Transverse colon (tissue), 4 donors: ENCODE results near the gene TRAM2. TPM values are rescaled to one million over a fixed set of nuclear protein-coding genes. Genes with fewer than 3 reads are reported as not detected.

Experiments used
- DNase-seq: peaks from one replicate; pipeline ENCODE4 v3.0.0-alpha.2; 2019
- H3K27ac ChIP-seq, 4 donors: fragments of 200-600 bp; sonication (generic); 2 replicates each; pipeline ENCODE4 v1.5.1; 2016 to 2018; ENCODE audit warnings: inconsistent platforms in 4 of 4
- H3K27me3 ChIP-seq: fragments of 200-600 bp; sonication (generic); 2 replicates; pipeline ENCODE4 v1.5.1; 2017; ENCODE audit warnings: inconsistent platforms
- H3K36me3 ChIP-seq, 4 donors: fragments of 200-600 bp; sonication (generic); 2 replicates each; pipeline ENCODE4 v1.5.1; 2017 to 2019; ENCODE audit warnings: inconsistent platforms in 4 of 4
- H3K4me1 ChIP-seq, 4 donors: fragments of 200-600 bp; sonication (generic); 2 replicates each; pipeline ENCODE4 v1.5.1; 2017 to 2020; ENCODE audit warnings: inconsistent platforms in 4 of 4
- H3K4me3 ChIP-seq, 4 donors: fragments of 200-600 bp; sonication (generic); 1 replicate in 1 of 4; 2 replicates in 3 of 4; pipeline versions ENCODE4 v1.5.1 to v1.6.1; 2017 to 2019; ENCODE audit warnings: inconsistent platforms in 4 of 4
- H3K9me3 ChIP-seq, 2 donors: fragments of 200-600 bp; sonication (generic); 2 replicates each; pipeline ENCODE4 v1.5.1; 2017 to 2019; ENCODE audit warnings: inconsistent platforms in 2 of 2
- EP300 ChIP-seq: sonication (generic); formaldehyde crosslinking; IDR thresholded peaks from one replicate; pipeline ENCODE4 v1.6.1; 2017; ENCODE audit warnings: antibody characterized with exemption, low read depth
- POLR2A ChIP-seq: fragments of 450-650 bp; IDR thresholded peaks from one replicate; pipeline ENCODE4 v1.6.1; 2016; ENCODE audit warnings: antibody characterized with exemption, mild to moderate bottlenecking, moderate library complexity
- POLR2AphosphoS5 ChIP-seq, 3 donors: sonication (generic); formaldehyde crosslinking; IDR thresholded peaks; one replicate each; pipeline ENCODE4 v1.6.1; 2016; ENCODE audit warnings: antibody characterized with exemption in 3 of 3
- WGBS, 2 donors: methylation state at CpG; one replicate each; pipeline ENCODE4 v1.1.5; 2018; ENCODE audit warnings: low coverage in 1 of 2; 5-methylcytosine and 5-hydroxymethylcytosine counted together
- in situ Hi-C, 4 donors: fragments of 200-750 bp; cut with MboI; loops; one replicate each; pipeline versions ENCODE4 v1.15.0 to v1.15.1; 2017; ENCODE audit warnings: low sequenced_read_pairs in 3 of 4, low pct_ligation_motif_present in 1 of 4, low pct_unique_long_range_greater_than_20kb in 1 of 4
- intact Hi-C: fragments of 100-400 bp; cut with DNase I; formaldehyde crosslinking; loops from one replicate; pipeline ENCODE4 v1.15.1; 2023; ENCODE audit warnings: low total_unique reads
- total RNA-seq, 4 donors: library from RNA; depleted of rRNA; stranded (reverse); fragments of >200 nt; gene quantifications; one replicate each; pipeline ENCODE4 v1.1.0, GENCODE V29; 2016
- TF ChIP-seq, protein P1 (sequence below), 5 experiments: fragments of 200-600 bp in 3 of 5; fragments of 450-650 bp in 2 of 5; sonication (generic) in 3 of 5; IDR thresholded peaks; 1 replicate in 2 of 5; 2 replicates in 3 of 5; pipeline ENCODE4 v1.5.1; 2016 to 2017; ENCODE audit warnings: antibody characterized with exemption in 5 of 5, inconsistent platforms in 3 of 5, mild to moderate bottlenecking in 2 of 5, moderate library complexity in 1 of 5

TRAM2 gene
- total RNA-seq, 4 donors from 2014 or later: 8.4 to 15.4 (median 11.7) TPM

DNA sequence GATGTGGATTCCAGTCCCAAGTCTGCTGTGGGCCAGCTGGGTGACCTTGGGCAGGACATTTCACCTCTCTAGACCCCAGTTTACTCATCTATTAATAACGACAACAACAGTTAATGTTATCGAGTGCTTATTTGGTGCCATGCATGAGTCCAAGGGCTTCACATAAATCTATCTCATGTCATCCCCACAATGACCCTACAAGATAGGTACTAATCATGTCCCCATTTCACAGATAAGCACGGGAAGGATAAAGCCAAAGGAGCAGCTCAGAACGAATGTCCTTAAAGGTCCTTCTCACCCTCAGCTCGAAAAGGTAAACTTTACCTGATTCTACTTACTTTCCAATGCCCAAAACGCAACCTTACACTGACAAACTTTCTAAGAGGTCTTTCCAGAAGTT, 35.7 kb downstream of the TRAM2 start:
- Histone ChIP-seq H3K27me3 (no peaks in the 10 kb centered on the region), H3K27ac (no peak overlapping the region), H3K9me3 (no peaks in the 10 kb centered on the region), H3K4me1 (peaks cover 12 to 72% (median 44%) of the 10 kb centered on the region in 4 donors), H3K36me3 (no peaks in the 10 kb centered on the region), H3K4me3 (no peak overlapping the region)
- in situ Hi-C loops: no loop called here
- 84 to 86% methylated on average over 4 to 6 of the region's 6 CpGs for WGBS, 2 donors
- intact Hi-C loops: no loop called here
- DNase-seq: no peak
- TF ChIP-seq POLR2A (no peak), POLR2AphosphoS5 (IDR thresholded peaks at IDR 0.05) (no peak), EP300 (no peak)
- TF ChIP-seq, protein P1, sequence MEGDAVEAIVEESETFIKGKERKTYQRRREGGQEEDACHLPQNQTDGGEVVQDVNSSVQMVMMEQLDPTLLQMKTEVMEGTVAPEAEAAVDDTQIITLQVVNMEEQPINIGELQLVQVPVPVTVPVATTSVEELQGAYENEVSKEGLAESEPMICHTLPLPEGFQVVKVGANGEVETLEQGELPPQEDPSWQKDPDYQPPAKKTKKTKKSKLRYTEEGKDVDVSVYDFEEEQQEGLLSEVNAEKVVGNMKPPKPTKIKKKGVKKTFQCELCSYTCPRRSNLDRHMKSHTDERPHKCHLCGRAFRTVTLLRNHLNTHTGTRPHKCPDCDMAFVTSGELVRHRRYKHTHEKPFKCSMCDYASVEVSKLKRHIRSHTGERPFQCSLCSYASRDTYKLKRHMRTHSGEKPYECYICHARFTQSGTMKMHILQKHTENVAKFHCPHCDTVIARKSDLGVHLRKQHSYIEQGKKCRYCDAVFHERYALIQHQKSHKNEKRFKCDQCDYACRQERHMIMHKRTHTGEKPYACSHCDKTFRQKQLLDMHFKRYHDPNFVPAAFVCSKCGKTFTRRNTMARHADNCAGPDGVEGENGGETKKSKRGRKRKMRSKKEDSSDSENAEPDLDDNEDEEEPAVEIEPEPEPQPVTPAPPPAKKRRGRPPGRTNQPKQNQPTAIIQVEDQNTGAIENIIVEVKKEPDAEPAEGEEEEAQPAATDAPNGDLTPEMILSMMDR (IDR thresholded peaks at IDR 0.05): no peak

DNA sequence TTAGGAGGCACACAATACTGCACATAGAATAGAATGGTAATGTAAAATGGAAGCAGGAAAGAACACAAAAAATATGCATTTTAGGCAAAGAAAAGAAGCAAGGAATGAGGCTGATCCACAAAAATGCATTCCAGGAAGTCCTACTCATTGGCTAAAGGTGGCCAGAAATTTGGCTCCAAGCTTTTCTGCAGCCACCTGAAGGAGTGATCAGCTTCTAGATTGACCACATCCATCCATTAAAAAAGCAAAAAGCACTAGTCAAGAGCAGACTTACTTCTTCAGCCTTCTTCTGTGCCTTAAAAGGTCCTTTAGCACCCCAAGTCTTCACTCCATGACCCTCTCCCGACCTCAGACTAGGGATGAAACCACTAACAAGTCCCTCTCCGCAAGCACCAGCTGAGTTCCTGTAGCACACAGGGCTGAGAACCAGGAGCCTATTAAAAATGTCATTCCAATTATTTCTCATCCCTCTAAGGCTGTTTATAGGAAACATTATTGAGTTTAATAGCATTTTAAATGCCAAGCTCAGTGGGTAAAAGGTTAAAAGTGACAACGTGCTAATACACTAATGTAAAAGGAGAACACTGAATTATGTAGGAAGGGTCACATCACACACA, 36.5 kb downstream of the TRAM2 start:
- H3K27me3 ChIP-seq: no peaks in the 10 kb centered on the region
- no peaks in the 10 kb centered on the region for H3K9me3 ChIP-seq
- no peak for TF ChIP-seq POLR2A
- TF ChIP-seq POLR2AphosphoS5 (IDR thresholded peaks at IDR 0.05): no peak
- no peak for TF ChIP-seq EP300
- TF ChIP-seq, protein P1 (IDR thresholded peaks at IDR 0.05): no peak
- 68 to 79% methylated on average over 3 of the region's 3 CpGs for WGBS, 2 donors
- peaks cover 12 to 67% (median 43%) of the 10 kb centered on the region in 4 donors for H3K4me1 ChIP-seq
- in situ Hi-C loops (no loop called here), intact Hi-C loops (no loop called here)
- no peaks in the 10 kb centered on the region for H3K36me3 ChIP-seq
- peak overlapping the region; percentile 10 to 53 (median 34) for H3K27ac ChIP-seq
- no peak overlapping the region for H3K4me3 ChIP-seq
- DNase-seq: no peak

DNA sequence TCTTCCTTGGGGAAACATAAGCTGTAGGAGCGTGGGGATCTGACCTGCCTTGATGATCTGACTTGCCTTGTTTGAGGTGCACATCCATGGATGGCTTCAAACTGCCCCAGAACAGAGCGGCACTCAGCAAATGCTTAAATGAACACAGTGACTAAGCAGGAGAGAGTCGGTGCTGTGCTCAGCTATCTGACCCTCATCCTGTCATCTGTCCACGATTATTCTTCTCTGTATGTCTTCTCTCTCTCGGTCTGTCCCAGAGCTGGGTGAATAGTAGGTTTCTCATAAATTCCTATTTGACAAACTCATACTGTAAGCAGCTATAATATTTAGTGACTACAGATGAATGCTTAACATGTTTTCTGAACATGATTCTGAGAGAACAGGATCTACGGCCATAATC, 37.3 kb downstream of the TRAM2 start:
- intact Hi-C loops (no loop called here), in situ Hi-C loops (no loop called here)
- H3K9me3 ChIP-seq: no peaks in the 10 kb centered on the region
- no peak for DNase-seq
- H3K36me3 ChIP-seq: no peaks in the 10 kb centered on the region
- H3K27ac ChIP-seq: peak overlapping the region; percentile 10 to 53 (median 34)
- 63 to 75% methylated on average over 3 to 6 of the region's 6 CpGs for WGBS, 2 donors
- H3K4me3 ChIP-seq: no peak overlapping the region
- peaks cover 12 to 59% (median 36%) of the 10 kb centered on the region in 4 donors for H3K4me1 ChIP-seq
- TF ChIP-seq, protein P1 (IDR thresholded peaks at IDR 0.05): no peak
- no peak for TF ChIP-seq POLR2A
- TF ChIP-seq POLR2AphosphoS5 (IDR thresholded peaks at IDR 0.05): no peak
- no peak for TF ChIP-seq EP300
- H3K27me3 ChIP-seq: no peaks in the 10 kb centered on the region

DNA sequence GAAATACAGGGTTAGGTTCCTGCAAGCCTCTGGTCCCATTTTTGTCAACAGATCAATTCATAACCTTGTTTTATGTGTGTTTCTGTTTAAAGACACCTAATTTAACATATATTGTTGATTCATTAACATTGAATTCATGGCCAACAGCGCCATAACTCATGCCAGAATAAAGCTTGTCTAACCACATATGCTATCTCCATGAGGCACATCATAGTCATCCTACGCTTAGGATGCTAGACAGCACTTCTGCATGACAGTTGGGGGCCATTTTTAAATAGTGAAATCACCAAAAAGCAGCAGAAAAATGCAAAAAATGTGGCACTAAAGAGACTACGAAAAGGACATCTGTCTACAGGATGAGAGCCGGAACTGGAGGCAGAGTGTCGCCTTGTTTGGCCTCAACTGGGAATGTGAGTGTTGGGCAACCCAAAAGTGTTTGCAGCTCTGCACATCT, 37.9 kb downstream of the TRAM2 start:
- H3K9me3 ChIP-seq: no peaks in the 10 kb centered on the region
- no peak overlapping the region for H3K4me3 ChIP-seq
- H3K27me3 ChIP-seq: no peaks in the 10 kb centered on the region
- peak overlapping the region in 1 of 4 donors; percentile 53 for H3K27ac ChIP-seq
- intact Hi-C loops (no loop called here), in situ Hi-C loops (no loop called here)
- no peaks in the 10 kb centered on the region for H3K36me3 ChIP-seq
- TF ChIP-seq, protein P1 (IDR thresholded peaks at IDR 0.05): no peak
- TF ChIP-seq POLR2A: no peak
- H3K4me1 ChIP-seq: peaks cover 12 to 52% (median 29%) of the 10 kb centered on the region in 4 donors
- 92 to 100% methylated on average over 2 to 5 of the region's 5 CpGs for WGBS, 2 donors
- DNase-seq: no peak
